NCI-H2029 (cell line): ENCODE data around the gene CPNE6.
"Not testable (repeated sequence)": the region's sequence is repeated elsewhere in the genome, so short reads cannot be mapped to it uniquely, and the experiment has no call there.

ENCODE experiments used
- DNase-seq: peaks from one replicate; lab custom pipeline; 2025; lab: John Stamatoyannopoulos, UW

The CPNE6 gene

GRCh38 chr14:24105609-24106239, 34.4 kb downstream of the CPNE6 start:
- DNase-seq = not testable (repeated sequence)

- DNase-seq = no peak
Measured at GRCh38 chr14:24106672-24107271, 35.4 kb downstream of the CPNE6 start.

- no peak for DNase-seq
Measured at GRCh38 chr14:24108336-24108874, 37.0 kb downstream of the CPNE6 start.

GRCh38 chr14:24110060-24110459, 38.7 kb downstream of the CPNE6 start:
- DNase-seq = no peak

GRCh38 chr14:24110523-24110922, 39.2 kb downstream of the CPNE6 start:
- no peak for DNase-seq

- no peak for DNase-seq
Measured at GRCh38 chr14:24113379-24113800, 42.0 kb downstream of the CPNE6 start.

- peak; percentile 87 for DNase-seq
Measured at GRCh38 chr14:24113801-24114531, 42.6 kb downstream of the CPNE6 start.

- DNase-seq = peak; percentile 99
Measured at GRCh38 chr14:24114532-24115421, 43.4 kb downstream of the CPNE6 start, which contains the start of the genes DCAF11 and NRL. Gene DCAF11 (plus strand): TSS chr14:24114777. CDS start chr14:24115595, 818 bp downstream. Gene NRL (minus strand): TSS chr14:24114949. CDS start chr14:24082848, 32,101 bp downstream.

GRCh38 chr14:24115422-24116127, 44.2 kb downstream of the CPNE6 start:
- DNase-seq = no peak

GRCh38 chr14:24116128-24116814, 44.9 kb downstream of the CPNE6 start:
- DNase-seq = no peak

GRCh38 chr14:24117179-24117578, 45.8 kb downstream of the CPNE6 start:
- no peak for DNase-seq

GRCh38 chr14:24119691-24120090, 48.3 kb downstream of the CPNE6 start:
- no peak for DNase-seq

- DNase-seq = no peak
Measured at GRCh38 chr14:24121210-24121609, 49.8 kb downstream of the CPNE6 start.

- no peak for DNase-seq
Measured at GRCh38 chr14:24122416-24122815, 51.1 kb downstream of the CPNE6 start.

- no peak for DNase-seq
Measured at GRCh38 chr14:24122898-24123297, 51.5 kb downstream of the CPNE6 start.

GRCh38 chr14:24123424-24124417, 52.4 kb downstream of the CPNE6 start:
- DNase-seq = no peak

- DNase-seq = no peak
Measured at GRCh38 chr14:24126939-24127338, 55.6 kb downstream of the CPNE6 start.

- DNase-seq = no peak
Measured at GRCh38 chr14:24127673-24128072, 56.3 kb downstream of the CPNE6 start.
